HepG2 (cell line): ENCODE results near the gene UCP3. TPM values are rescaled to one million over a fixed set of nuclear protein-coding genes. Genes with fewer than 3 reads are reported as not detected.

Experiments
- BCL3 ChIP-seq: sonication (generic); formaldehyde crosslinking; IDR thresholded peaks from 2 replicates; pipeline ENCODE4 v1.5.1; 2020; ENCODE audit warnings: mild to moderate bottlenecking, missing genetic modification reagents, moderate library complexity
- CREB1 ChIP-seq, 2 experiments: fragments of 450-650 bp in 1 of 2; IDR thresholded peaks; 2 replicates each; pipeline ENCODE4 v1.6.1; 2016 to 2017; ENCODE audit warnings: control low read depth in 1 of 2, mild to moderate bottlenecking in 1 of 2, missing compliant biosample characterization in 1 of 2, missing genetic modification characterization in 1 of 2
- DNMT1 ChIP-seq: sonication (generic); formaldehyde crosslinking; IDR thresholded peaks from 2 replicates; pipeline ENCODE4 v1.5.1; 2020; ENCODE audit warnings: mild to moderate bottlenecking, missing genetic modification reagents
- E2F1 ChIP-seq: sonication (generic); formaldehyde crosslinking; IDR thresholded peaks from 2 replicates; pipeline ENCODE4 v1.5.0; 2020; ENCODE audit warnings: missing genetic modification reagents
- ETV6 ChIP-seq: sonication (generic); formaldehyde crosslinking; conservative IDR thresholded peaks from 2 replicates; pipeline ENCODE4 v1.4.0; 2020; ENCODE audit warnings: missing genetic modification reagents
- FOSL2 ChIP-seq: sonication (generic); formaldehyde crosslinking; IDR thresholded peaks from 2 replicates; pipeline ENCODE4 v1.4.0; 2020; ENCODE audit warnings: missing genetic modification reagents
- FOXM1 ChIP-seq: sonication (generic); formaldehyde crosslinking; IDR thresholded peaks from 2 replicates; pipeline ENCODE4 v1.5.0; 2020; ENCODE audit warnings: missing genetic modification reagents
- MXD3 ChIP-seq: IDR thresholded peaks from 2 replicates; pipeline ENCODE4 v1.6.1; 2016; ENCODE audit warnings: mild to moderate bottlenecking, missing biosample characterization, missing genetic modification reagents
- NFE2L1 ChIP-seq: sonication (generic); formaldehyde crosslinking; IDR thresholded peaks from 2 replicates; pipeline ENCODE4 v1.4.0; 2020; ENCODE audit warnings: missing genetic modification reagents, mild to moderate bottlenecking, borderline replicate concordance
- NFKB2 ChIP-seq: sonication (generic); formaldehyde crosslinking; IDR thresholded peaks from 2 replicates; pipeline ENCODE4 v1.4.0; 2020; ENCODE audit warnings: missing genetic modification reagents, borderline replicate concordance
- POGZ ChIP-seq: sonication (generic); formaldehyde crosslinking; IDR thresholded peaks from 2 replicates; pipeline ENCODE4 v1.4.0; 2020; ENCODE audit warnings: mild to moderate bottlenecking, missing genetic modification reagents
- SALL2 ChIP-seq: sonication (generic); formaldehyde crosslinking; IDR thresholded peaks from 2 replicates; pipeline ENCODE4 v1.8.1; 2023; ENCODE audit warnings: mild to moderate bottlenecking, missing genetic modification reagents, inconsistent platforms
- TFE3 ChIP-seq: IDR thresholded peaks from 2 replicates; pipeline ENCODE4 v1.6.1; 2016
- ZNF230 ChIP-seq: sonication (generic); formaldehyde crosslinking; IDR thresholded peaks from 2 replicates; pipeline ENCODE4 v1.4.0; 2020; ENCODE audit warnings: mild to moderate bottlenecking, missing genetic modification reagents
- ZNF281 ChIP-seq: sonication (generic); formaldehyde crosslinking; IDR thresholded peaks from 2 replicates; pipeline ENCODE4 v1.4.0; 2020; ENCODE audit warnings: missing genetic modification reagents, borderline replicate concordance
- ZNF367 ChIP-seq: sonication (generic); formaldehyde crosslinking; IDR thresholded peaks from 2 replicates; pipeline ENCODE4 v1.4.0; 2020; ENCODE audit warnings: missing genetic modification reagents, borderline replicate concordance
- ZNF496 ChIP-seq: sonication (generic); formaldehyde crosslinking; IDR thresholded peaks from 2 replicates; pipeline ENCODE4 v1.8.1; 2023; ENCODE audit warnings: mild to moderate bottlenecking, moderate library complexity, missing genetic modification reagents; ENCODE audit not compliant: insufficient replicate concordance
- ZNF562 ChIP-seq: sonication (generic); formaldehyde crosslinking; IDR thresholded peaks from 2 replicates; pipeline ENCODE4 v1.8.0; 2022; ENCODE audit warnings: missing genetic modification reagents, borderline replicate concordance
- ZNF776 ChIP-seq: sonication (generic); formaldehyde crosslinking; IDR thresholded peaks from 2 replicates; pipeline ENCODE4 v1.4.0; 2020; ENCODE audit warnings: mild to moderate bottlenecking, missing genetic modification reagents
- ZNF777 ChIP-seq: sonication (generic); formaldehyde crosslinking; IDR thresholded peaks from 2 replicates; pipeline ENCODE4 v1.4.0; 2020; ENCODE audit warnings: missing genetic modification reagents
- ZNF816 ChIP-seq: sonication (generic); formaldehyde crosslinking; IDR thresholded peaks from 2 replicates; pipeline ENCODE4 v1.8.0; 2022; ENCODE audit warnings: missing genetic modification reagents, mild to moderate bottlenecking, borderline replicate concordance
- polyA plus RNA-seq, 8 experiments: library from polyadenylated mRNA; depleted of rRNA in 3 of 8; stranded (reverse) in 7 of 8; unstranded in 1 of 8; fragments of >200 nt; fragmentation: Illumina TruSeq in 4 of 8; extraction: Trizol in 4 of 8; gene quantifications; 2 replicates each; pipeline versions ENCODE4 v1.2.1 to v1.2.3, GENCODE V29; 2011 to 2016; ENCODE audit warnings: low read depth in 4 of 8, missing spikeins in 1 of 8, mixed read lengths in 1 of 8; ENCODE audit not compliant: insufficient read depth in 1 of 8
- total RNA-seq, 5 experiments: library from RNA; depleted of rRNA; stranded (reverse); fragments of >200 nt; fragmentation: Illumina TruSeq; extraction: Trizol; gene quantifications; 2 replicates each; pipeline ENCODE4 v1.2.3, GENCODE V29; 2016; ENCODE audit warnings: low read depth in 1 of 5

The UCP3 gene
- total and polyA plus RNA-seq, 2 of the 13 experiments (the other 11 are each of a cell fraction or from before 2014, with no cell fraction given), result 0.37 TPM; not detected in 1

- TF ChIP-seq MXD3 (CRISPR knock-in tag) (no peak), TFE3 (CRISPR knock-in tag) (no peak), E2F1 (no peak), ZNF230 (CRISPR knock-in tag) (no peak), ZNF816 (no peak), ZNF777 (CRISPR knock-in tag) (peak; percentile 7; the same call in 1 of the 2 replicates), ZNF367 (CRISPR knock-in tag) (no peak), ZNF776 (CRISPR knock-in tag) (no peak), ZNF562 (CRISPR knock-in tag) (no peak), ZNF281 (CRISPR knock-in tag) (no peak), FOSL2 (CRISPR knock-in tag) (no peak), NFKB2 (CRISPR knock-in tag) (no peak), CREB1 (IDR thresholded peaks at IDR 0.05) (no peak), CREB1 (CRISPR knock-in tag; IDR thresholded peaks at IDR 0.05) (no peak), ZNF496 (CRISPR knock-in tag) (no peak), ETV6 (CRISPR knock-in tag) (no peak), SALL2 (CRISPR knock-in tag) (no peak), FOXM1 (CRISPR knock-in tag) (no peak; the same call in 1 of the 2 replicates), NFE2L1 (no peak), BCL3 (no peak), POGZ (CRISPR knock-in tag) (no peak), DNMT1 (CRISPR knock-in tag) (no peak)
These were observed 26.3 kb downstream of the UCP3 start, which contains the start of gene UCP2 (continued) for GRCh38 chr11:73982595-73982989.
